Activated effector memory CD4-positive, alpha-beta T cell treated with anti-CD3 and anti-CD28 coated beads, Interleukin-2, amount 50 U/mL, for 16 hours (primary cell): ENCODE data around the gene EME1.

Source experiments
- DNase-seq: peaks from one replicate; pipeline ENCODE4 v3.0.0-alpha.2; 2020

The EME1 gene

GRCh38 chr17:50348522-50349242 is 24.3 kb upstream of the EME1 start:
- DNase-seq, result peak; percentile 50

- DNase-seq, result peak; percentile 49
These were observed 23.8 kb upstream of the EME1 start for GRCh38 chr17:50349243-50349600.

- DNase-seq, result peak; percentile 43
These were observed 22.3 kb upstream of the EME1 start for GRCh38 chr17:50350733-50351132.

GRCh38 chr17:50352072-50352692 is 20.8 kb upstream of the EME1 start:
- peak; percentile 62 for DNase-seq

GRCh38 chr17:50352693-50353599 is 20.1 kb upstream of the EME1 start:
- DNase-seq, result peak; percentile 52

- DNase-seq, result peak; percentile 56
These were observed 19.3 kb upstream of the EME1 start for GRCh38 chr17:50353600-50354195.

- peak; percentile 59 for DNase-seq
These were observed 18.8 kb upstream of the EME1 start for GRCh38 chr17:50354198-50354597.

GRCh38 chr17:50354776-50355175 is 18.3 kb upstream of the EME1 start:
- peak; percentile 50 for DNase-seq

GRCh38 chr17:50355336-50355700 is 17.7 kb upstream of the EME1 start:
- DNase-seq, result no peak

GRCh38 chr17:50355701-50356341 is 17.2 kb upstream of the EME1 start:
- peak; percentile 58 for DNase-seq

- DNase-seq, result peak; percentile 58
These were observed 16.6 kb upstream of the EME1 start for GRCh38 chr17:50356418-50356817.

- DNase-seq, result peak; percentile 48
These were observed 16.0 kb upstream of the EME1 start for GRCh38 chr17:50356892-50357510.

- DNase-seq, result no peak
These were observed 14.9 kb upstream of the EME1 start for GRCh38 chr17:50358177-50358576.

GRCh38 chr17:50359005-50359699 is 13.9 kb upstream of the EME1 start:
- no peak for DNase-seq

- peak; percentile 54 for DNase-seq
These were observed 13.0 kb upstream of the EME1 start for GRCh38 chr17:50359998-50360461.

GRCh38 chr17:50360486-50361115 is 12.4 kb upstream of the EME1 start:
- no peak for DNase-seq

GRCh38 chr17:50361561-50362480 is 11.2 kb upstream of the EME1 start:
- DNase-seq, result peak; percentile 83

- no peak for DNase-seq
These were observed 10.4 kb upstream of the EME1 start for GRCh38 chr17:50362661-50363060.

- DNase-seq, result peak; percentile 56
These were observed 9.6 kb upstream of the EME1 start for GRCh38 chr17:50363217-50364060.
